GM19324 (cell line): ENCODE results near the gene MAN2A1.

Source experiments
- ATAC-seq: cut with Tn5 transposase; IDR thresholded peaks from one replicate; pipeline ENCODE4 v1.9.1; 2021; ENCODE audit warnings: mild to moderate bottlenecking, moderate library complexity; ENCODE audit not compliant: unreplicated experiment, low FRiP score

The MAN2A1 gene

DNA sequence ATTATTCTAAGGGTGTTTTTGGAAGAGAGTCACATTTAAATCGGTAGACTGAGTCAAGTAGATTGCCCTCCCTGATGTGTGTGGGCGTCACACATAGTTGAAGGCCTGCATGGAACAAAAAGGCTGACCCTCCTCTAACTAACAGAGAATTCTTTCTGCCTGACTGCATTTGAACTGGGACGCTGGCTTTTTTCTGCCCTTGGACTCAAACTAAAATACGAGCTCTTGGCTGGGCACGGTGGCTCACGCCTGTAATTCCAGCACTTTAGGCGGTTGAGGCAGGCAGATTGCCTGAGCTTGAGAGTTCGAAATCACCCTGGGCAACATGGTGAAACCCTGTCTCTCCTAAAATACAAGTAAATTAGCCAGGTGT is 209.4 kb downstream of the MAN2A1 start:
- ATAC-seq: no peak

DNA sequence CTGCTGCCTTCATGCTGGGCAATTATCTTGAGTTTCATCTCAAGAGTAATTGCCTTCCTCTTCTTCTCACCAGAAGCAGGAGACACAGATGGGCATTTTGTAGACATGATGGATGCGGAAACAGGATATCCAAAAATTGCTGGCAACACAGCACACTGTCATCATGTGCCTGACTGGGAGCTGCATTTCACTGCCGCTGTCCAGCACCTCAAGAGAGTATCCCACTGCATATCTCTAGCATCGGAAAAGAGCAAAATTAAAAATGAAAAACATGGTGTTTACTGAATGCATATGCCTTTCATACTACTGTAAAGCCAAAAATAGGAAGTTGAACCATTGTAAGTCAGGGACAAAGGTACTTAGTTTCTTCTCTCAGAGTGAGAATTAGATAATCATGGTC is 210.7 kb downstream of the MAN2A1 start:
- ATAC-seq: no peak

DNA sequence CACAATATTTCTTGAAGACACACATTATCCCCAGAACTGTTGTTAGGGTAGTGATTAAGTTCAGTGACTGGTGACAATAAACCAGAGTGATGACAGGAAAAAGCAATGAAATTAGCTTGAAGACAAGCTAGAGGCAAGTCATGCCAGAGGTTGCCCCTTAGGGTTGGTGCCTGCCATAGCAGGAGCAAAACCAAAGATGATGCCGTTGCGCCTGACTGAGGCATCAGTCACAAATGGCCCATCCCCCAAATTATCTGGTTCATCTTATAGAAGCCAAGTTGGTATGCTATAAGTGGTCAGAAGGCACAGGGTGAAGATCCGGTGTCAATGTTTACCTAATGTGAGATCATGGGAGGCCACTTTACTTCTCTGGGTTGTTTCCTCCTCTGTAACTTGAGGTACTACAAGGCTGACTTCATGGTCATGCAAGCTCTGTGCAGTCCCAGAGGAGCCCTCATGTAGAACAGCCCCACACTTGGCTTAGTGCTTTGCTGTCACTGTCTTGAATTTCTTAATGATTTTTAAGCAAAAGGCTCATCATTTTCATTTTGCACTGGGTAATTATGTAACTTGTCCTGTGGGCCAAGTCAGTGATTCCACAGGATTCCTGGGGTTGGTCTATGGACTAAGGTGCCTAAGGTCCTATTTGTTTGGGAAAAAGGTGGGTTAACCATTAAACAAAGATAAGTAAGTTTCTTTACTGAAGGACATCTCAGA is 211.3 kb downstream of the MAN2A1 start:
- ATAC-seq: peak; percentile 47

GRCh38 chr5:109901628-109901981 is 211.9 kb downstream of the MAN2A1 start:
- ATAC-seq: no peak

DNA sequence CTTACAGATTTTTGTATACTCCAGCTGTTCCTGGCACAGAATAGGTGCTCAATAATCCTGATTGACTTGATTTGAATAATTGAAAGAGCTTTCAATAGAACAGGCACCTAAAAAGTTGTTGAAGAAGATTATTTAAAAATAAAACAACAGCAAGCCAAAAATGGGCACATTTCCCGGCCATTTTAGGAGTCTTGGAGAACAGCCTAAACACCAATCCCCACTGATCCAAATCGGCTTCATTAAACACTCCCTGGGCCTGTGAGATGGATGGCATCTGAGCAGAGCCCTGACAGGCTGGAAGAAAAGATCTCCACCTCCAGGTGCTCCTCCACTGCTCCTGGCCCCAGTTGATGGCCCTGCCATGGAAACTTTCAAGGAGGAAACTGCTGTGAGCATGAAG is 213.3 kb downstream of the MAN2A1 start:
- ATAC-seq: no peak

GRCh38 chr5:109905906-109906305 is 216.2 kb downstream of the MAN2A1 start:
- ATAC-seq: no peak

DNA sequence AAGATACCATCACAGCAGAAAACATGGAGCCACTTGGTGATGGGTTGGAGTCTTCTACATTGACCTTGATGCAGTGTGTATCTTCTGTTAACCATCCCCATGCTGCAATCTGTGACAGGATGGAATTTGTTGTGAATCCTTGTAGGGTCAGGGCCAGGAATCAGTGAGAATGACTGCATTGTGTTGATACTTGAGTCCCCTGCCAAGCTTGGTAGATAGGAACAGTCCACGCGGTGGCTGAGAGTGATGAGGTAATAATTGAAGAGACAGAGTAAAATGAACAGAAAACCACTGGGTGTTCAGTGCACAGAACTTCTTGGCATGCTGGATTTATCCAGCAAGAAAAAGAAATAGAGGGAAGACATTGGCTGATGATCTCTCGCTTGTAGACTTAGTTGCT is 217.5 kb downstream of the MAN2A1 start:
- no peak for ATAC-seq

DNA sequence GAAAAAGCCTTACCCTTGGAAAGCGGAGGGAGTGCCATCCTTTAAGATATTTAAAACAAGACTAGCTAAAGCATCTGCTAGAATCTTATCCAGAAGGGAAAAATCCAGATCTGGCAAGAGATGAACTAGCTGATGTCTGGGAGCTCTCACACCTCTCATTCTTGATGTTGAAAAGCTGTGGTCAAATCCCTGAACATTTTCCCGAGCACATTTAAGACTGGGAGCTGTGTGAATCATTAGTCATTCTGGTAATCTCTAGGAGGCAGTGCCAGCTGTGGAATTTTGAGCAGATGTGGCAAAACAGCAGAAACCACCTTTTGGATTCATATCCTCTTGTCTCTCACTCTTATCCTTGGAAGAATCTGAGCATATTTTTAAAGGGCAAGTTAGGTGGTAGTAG is 218.0 kb downstream of the MAN2A1 start:
- no peak for ATAC-seq

DNA sequence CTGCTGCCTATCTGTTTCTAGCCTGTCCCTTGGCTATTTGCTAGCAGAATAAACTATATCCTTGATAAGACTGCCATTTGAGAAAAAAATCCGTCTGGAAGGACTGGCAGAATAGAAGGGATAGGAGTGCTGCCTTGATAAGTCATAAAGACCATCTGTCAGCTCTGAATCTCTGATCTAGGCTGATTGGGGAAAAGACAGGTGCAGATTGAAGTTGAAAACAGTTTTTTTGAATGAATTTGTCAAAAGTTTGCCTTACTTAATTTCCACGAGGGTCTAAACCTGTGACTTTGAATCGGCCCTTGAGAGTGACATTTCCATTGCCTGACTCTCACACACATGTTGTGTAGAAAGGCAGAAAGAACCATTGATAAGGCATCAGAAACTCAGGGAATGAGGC is 218.6 kb downstream of the MAN2A1 start:
- no peak for ATAC-seq

- ATAC-seq: peak; percentile 87
Measured at GRCh38 chr5:109910874-109911273, 221.1 kb downstream of the MAN2A1 start.

DNA sequence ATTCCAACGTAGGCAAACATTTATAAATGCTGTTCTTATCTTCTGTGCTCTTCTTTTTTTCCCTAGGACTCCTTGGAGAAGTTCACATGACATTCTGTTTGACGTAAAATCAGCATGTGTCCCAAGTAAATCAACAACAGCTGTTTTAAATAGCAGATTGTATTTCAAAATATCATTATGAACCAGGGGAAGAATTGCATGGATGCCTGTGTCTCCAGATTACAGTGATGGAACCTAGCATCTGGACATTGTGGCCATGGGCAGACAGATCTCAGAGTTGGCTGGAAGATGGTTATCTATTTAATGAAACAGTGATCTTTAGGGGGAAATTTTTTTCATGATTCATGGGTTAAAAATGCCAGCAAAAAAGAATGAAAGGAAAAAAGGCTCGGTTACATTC is 222.0 kb downstream of the MAN2A1 start:
- no peak for ATAC-seq

GRCh38 chr5:109914906-109915305 is 225.2 kb downstream of the MAN2A1 start:
- no peak for ATAC-seq

DNA sequence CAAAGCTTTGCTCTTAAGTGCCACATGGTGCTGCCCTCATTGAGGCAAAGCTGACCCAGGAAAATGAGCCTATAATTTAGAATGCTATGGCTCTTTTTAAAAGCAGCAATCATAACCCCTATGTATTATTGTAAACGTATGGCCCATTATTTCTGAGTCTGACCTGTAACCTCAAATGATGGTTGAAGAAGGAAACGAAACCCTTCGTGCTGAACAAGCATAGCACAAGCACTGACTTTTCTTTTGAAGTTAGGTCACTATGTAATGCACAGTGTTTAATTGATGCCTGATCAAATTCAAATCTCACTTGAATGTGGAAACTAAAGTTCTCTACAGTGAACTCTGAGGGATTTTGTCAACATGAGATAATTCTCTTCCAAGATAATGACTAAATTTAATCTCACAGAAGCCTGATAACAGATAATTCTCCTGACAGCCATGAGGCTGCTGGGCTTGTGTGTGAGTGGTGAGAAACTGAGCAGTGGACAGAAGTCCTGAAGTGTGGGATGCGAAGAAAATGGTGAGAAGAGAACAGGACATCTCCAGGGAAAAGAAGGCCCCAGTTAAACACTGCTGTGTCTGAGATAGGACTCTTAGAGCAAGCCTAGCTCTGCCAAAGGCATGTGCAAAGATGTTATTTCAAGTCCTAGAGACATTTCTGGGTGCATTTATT is 226.9 kb downstream of the MAN2A1 start:
- ATAC-seq: no peak
